Measurements from ENCODE around the gene ATP9B. TPM values are rescaled to one million over a fixed set of nuclear protein-coding genes. Genes with fewer than 3 reads are reported as not detected.

The ATP9B gene
- total RNA-seq, 1 experiment from 2014 or later: 44.4 TPM

GRCh38 chr18:79121746-79122474 lies 52.7 kb downstream of the ATP9B start:
- Histone ChIP-seq H3K4me1 (ENCODE audit: control insufficient read depth, insufficient read depth, low read length) (no peaks in the 10 kb centered on the region), H3K27ac (ENCODE audit: low read length) (no peak overlapping the region)
- DNase-seq (ENCODE audit: low read depth, low spot score): no peak

GRCh38 chr18:79123948-79124347 lies 54.8 kb downstream of the ATP9B start:
- Histone ChIP-seq H3K27ac (ENCODE audit: low read length) (no peak overlapping the region), H3K9me3 (ENCODE audit: control insufficient read depth, insufficient read depth, low read depth, low read length) (no peaks in the 10 kb centered on the region), H3K27me3 (ENCODE audit: control insufficient read depth, insufficient read depth, low read length) (no peaks in the 10 kb centered on the region), H3K4me3 (ENCODE audit: low read depth in 2 of 2, low read length in 2 of 2) (no peak overlapping the region), H3K36me3 (ENCODE audit: control insufficient read depth, insufficient read depth, low read length) (no peaks in the 10 kb centered on the region), H3K4me1 (ENCODE audit: control insufficient read depth, insufficient read depth, low read length) (no peaks in the 10 kb centered on the region)
- CTCF ChIA-PET: no interaction called here
- TF ChIP-seq REST (IDR thresholded peaks at IDR 0.05; ENCODE audit: insufficient read depth in 1 of 2, low read depth in 2 of 2, low read length in 1 of 2) (no peak), TCF7L2 (IDR thresholded peaks at IDR 0.05; ENCODE audit: low read depth, low read length) (no peak), POLR2AphosphoS5 (IDR thresholded peaks at IDR 0.05; ENCODE audit: low read depth, low read length) (no peak), CTCF (IDR thresholded peaks at IDR 0.05) (no peak), SIN3A (IDR thresholded peaks at IDR 0.05; ENCODE audit: borderline replicate concordance, insufficient read depth, low read depth, low read length) (no peak)
- BruUV-seq (replicated peaks): no TSS peak
- in situ Hi-C loops (cut with HindIII; ENCODE audit: low pct_unique_long_range_greater_than_20kb, low sequenced_read_pairs): no loop called here
- ATAC-seq: no peak
- no peak for DNase-seq (ENCODE audit: low read depth, low spot score)
- POLR2A ChIA-PET: no interaction called here
- intact Hi-C loops (cut with micrococcal nuclease; ENCODE audit: unreplicated experiment): no loop called here

More at GRCh38 chr18:79121746-79122474, 52.7 kb downstream of the ATP9B start:
- in situ Hi-C loops (cut with HindIII; ENCODE audit: low pct_unique_long_range_greater_than_20kb, low sequenced_read_pairs) (no loop called here), intact Hi-C loops (cut with micrococcal nuclease; ENCODE audit: unreplicated experiment) (no loop called here)
- no peak for ATAC-seq
- Histone ChIP-seq H3K4me3 (ENCODE audit: low read depth in 2 of 2, low read length in 2 of 2) (no peak overlapping the region), H3K27me3 (ENCODE audit: control insufficient read depth, insufficient read depth, low read length) (no peaks in the 10 kb centered on the region), H3K36me3 (ENCODE audit: control insufficient read depth, insufficient read depth, low read length) (no peaks in the 10 kb centered on the region), H3K9me3 (ENCODE audit: control insufficient read depth, insufficient read depth, low read depth, low read length) (no peaks in the 10 kb centered on the region)
- TF ChIP-seq TCF7L2 (IDR thresholded peaks at IDR 0.05; ENCODE audit: low read depth, low read length): no peak
- no peak for TF ChIP-seq SIN3A (IDR thresholded peaks at IDR 0.05; ENCODE audit: borderline replicate concordance, insufficient read depth, low read depth, low read length)
- no peak for TF ChIP-seq REST (IDR thresholded peaks at IDR 0.05; ENCODE audit: insufficient read depth in 1 of 2, low read depth in 2 of 2, low read length in 1 of 2)
- no peak for TF ChIP-seq CTCF (IDR thresholded peaks at IDR 0.05)
- TF ChIP-seq POLR2AphosphoS5 (IDR thresholded peaks at IDR 0.05; ENCODE audit: low read depth, low read length): no peak
- POLR2A ChIA-PET: no interaction called here
- BruUV-seq (replicated peaks): no TSS peak
- CTCF ChIA-PET: no interaction called here

All from Panc1 (cell line).